ENCODE measurements around the gene PUS7L.
"Not testable (repeated sequence)": the region's sequence is repeated elsewhere in the genome, so short reads cannot be mapped to it uniquely, and the experiment has no call there.

The PUS7L gene, protein sequence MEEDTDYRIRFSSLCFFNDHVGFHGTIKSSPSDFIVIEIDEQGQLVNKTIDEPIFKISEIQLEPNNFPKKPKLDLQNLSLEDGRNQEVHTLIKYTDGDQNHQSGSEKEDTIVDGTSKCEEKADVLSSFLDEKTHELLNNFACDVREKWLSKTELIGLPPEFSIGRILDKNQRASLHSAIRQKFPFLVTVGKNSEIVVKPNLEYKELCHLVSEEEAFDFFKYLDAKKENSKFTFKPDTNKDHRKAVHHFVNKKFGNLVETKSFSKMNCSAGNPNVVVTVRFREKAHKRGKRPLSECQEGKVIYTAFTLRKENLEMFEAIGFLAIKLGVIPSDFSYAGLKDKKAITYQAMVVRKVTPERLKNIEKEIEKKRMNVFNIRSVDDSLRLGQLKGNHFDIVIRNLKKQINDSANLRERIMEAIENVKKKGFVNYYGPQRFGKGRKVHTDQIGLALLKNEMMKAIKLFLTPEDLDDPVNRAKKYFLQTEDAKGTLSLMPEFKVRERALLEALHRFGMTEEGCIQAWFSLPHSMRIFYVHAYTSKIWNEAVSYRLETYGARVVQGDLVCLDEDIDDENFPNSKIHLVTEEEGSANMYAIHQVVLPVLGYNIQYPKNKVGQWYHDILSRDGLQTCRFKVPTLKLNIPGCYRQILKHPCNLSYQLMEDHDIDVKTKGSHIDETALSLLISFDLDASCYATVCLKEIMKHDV

GRCh38 chr12:43758728-43759563 is at the start of gene PUS7L, which contains the start of gene IRAK4:
TSS of gene PUS7L (minus strand) at chr12:43758790. CDS start at chr12:43755245, 3,545 bp downstream.
TSS of gene IRAK4 (plus strand) at chr12:43758951. CDS start at chr12:43768112, 9,161 bp downstream.
- peak; percentile 82 for DNase-seq

DNA sequence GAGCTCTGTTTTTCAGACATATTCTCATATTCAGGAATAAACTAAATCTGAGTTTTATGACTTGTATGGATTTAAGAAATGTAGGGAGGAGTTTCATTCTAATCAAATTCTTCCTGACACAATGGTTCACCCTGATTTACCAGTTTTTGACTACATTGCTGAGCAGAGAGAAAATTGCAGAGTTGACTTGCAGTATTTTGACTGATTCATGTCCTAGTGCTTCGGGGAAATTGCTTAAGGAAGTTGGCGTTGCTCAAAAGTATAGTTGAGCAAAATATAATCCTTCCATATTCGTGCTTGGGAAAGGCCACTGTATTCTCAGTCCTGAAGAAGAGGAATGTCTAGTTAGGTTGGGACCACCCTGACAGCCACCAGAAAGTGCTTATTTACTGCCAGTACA is 48.8 kb upstream of the PUS7L start:
- no peak for DNase-seq

DNA sequence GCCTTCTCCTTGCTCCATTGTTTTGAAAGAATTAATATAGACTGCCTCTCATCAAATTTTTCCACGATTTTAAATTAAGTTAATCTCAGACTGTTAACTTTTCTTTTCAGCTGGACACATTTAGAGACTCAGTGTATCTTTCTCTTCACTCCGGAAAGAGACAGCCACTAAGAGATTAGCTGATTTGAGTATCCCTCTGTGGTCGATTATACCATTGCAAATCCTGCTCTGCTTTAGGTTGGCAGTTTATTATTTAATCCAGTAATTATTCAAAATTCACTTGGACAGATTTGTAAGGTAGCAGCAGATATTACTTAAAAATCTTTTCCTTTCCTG is 48.1 kb upstream of the PUS7L start:
- DNase-seq, result no peak

DNA sequence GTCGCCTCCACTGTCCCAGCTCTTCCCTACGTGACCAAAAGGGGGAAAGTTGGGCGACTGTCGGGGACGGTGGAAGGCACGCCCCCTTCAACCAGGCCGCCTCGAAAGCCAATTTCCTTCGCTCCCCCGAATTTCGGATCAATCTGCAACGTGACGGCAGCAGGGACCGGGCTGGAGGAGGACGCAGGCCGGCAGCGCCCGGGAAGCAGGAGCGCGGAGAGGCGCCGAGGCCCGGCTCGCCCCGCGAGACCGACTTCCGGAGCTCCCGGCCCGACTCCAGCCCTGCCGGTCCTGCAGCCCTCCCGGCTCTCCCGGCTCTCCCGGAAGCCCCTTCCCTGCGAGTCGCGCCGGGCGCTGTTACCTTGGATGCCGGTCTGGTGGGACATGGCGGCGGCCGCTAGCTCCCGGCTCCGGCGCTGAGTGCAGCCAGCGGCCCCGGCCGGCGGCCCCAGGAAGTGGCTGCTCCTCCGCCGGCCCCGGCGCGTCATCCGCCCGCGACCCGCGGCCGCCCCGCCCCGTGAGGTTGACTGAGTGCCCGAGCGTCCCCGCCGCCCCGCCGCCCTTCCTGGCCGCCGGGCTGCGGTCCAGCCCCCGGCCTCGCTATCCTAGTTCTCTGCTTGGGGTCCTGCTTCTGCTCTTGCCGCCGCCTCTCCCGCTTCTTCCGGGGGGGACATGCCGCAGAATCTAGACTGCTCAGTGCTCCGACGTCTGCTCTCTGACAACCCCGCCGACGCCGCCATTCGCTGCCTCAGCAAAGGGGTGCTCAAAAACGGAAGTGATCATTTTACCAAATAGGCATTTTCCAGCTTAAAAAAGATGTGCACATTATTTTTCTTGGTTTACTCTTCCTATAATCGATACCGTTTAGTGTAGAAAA is 47.5 kb upstream of the PUS7L start, which contains the start of gene TWF1:
TSS of gene TWF1 (minus strand) at position 458 of the 877 bp plus-strand sequence. CDS start at position 386, 72 bp downstream.
- DNase-seq, result peak; percentile 48

DNA sequence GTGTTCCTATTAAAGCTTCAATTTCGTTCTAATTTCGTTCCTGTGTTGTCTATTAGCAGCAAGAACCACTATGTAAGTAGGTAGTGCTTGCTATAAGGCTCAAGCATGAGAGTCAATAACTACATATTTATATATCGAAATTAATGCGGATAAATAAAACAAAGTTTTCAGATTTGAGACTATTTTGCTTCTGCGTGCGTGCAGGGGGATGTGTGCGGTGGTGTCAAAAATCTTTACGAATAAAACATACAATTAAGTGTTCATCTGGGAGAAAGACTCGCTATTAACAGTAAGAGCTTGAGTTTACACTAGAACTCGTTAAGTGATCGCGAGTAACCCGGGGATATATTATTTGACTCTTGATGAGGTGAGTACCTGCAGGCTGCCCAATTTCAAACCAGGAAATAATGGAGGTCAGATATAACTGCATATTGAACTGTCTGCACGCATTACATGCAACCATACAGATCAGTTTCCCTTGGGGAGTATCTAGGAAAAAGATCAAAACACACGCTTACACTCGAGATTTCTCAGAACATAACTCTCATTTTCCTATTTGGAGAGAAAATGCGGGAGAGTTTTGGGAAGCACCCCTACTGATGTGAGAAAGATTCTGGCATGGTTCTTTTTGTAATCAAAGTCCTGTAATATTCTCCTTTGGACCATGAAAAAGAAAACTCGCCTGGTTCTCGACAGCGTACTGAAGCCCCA is 46.7 kb upstream of the PUS7L start:
- no peak for DNase-seq

- no peak for DNase-seq
Measured at GRCh38 chr12:43797561-43798217, 39.1 kb upstream of the PUS7L start.

DNA sequence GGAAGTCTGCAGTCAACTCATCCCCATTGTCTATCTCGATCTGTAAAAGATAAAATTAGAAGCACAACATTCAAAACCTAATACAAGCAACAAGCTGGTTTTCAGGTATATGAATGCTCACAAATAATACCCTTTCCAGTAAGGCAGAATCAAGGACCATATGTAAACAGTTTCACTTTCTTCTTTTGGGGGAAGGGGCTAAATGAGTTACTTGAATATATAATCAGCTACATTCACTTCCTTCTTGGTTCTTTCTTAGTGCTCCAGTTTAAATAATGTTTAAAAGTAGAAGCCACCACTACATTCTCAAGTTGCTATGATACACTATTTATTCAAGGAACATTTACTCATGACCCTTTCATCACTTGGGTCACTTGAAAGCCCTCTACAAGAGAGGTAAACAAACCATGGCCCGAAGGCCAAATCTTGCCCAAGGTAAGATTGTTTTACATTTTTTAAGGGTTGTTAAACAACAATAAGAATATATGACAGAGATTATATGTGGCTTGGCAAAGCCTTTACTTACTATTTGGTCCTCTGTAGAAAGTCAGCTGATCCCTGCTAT is 37.2 kb upstream of the PUS7L start:
- no peak for DNase-seq

DNA sequence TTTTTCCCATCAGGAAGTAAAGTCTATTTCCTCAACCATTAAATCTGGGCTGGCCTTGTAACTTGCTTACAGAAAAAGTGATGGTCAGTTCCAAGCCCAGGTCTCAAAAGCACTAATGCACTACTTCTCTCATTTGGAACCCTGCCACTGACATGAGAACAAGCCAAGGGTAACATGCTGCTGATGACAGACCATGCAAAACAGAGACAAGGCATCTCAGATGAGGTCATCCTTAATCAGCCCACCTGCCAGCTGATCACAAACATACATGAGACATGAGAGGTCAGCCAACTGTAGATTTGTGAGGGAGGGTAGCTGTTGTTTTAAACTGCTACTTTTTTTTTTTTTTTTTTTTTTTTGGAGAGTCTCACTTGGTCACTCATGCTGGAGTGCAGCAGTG is 31.4 kb upstream of the PUS7L start:
- peak; percentile 2 for DNase-seq

DNA sequence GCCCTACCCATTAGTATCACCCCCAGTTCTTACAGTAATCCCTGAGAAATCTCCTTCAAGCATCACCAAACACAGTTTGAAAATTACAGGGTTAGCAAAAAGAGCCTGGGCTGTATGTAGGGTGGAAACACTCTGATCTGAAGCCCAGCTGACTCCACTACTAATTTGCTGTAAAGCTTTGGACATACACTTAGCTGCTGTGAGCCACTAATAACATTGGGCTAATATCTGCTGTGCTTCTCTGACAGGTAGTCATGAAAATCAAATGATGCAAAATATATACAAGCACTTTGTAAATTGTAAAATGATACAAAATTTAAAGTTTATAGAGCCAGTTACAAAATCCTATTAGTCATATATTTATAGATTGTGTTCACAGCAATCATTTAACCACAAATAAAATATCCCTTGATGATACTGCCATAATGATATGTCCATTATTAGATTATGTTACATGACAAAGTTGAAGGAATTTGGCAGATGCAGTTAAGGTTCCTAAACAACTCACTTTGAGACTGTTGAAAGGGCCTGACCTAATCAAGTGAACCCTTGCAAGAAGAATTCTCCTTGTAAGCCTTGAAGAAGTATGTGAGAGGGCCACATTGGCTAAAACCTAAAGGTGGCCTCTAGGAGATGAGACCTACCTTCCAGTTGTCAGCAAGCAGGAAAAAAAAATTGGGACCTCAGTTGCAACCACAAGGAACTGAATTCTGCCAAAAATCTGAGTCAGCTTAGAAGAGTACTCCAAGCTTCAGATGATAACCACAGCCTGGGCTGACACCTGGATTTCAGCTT is 28.5 kb upstream of the PUS7L start:
- DNase-seq, result no peak

GRCh38 chr12:43776498-43776897 is 17.9 kb upstream of the PUS7L start:
- no peak for DNase-seq

- no peak for DNase-seq
Measured at GRCh38 chr12:43766291-43766690, 7.7 kb upstream of the PUS7L start.

DNA sequence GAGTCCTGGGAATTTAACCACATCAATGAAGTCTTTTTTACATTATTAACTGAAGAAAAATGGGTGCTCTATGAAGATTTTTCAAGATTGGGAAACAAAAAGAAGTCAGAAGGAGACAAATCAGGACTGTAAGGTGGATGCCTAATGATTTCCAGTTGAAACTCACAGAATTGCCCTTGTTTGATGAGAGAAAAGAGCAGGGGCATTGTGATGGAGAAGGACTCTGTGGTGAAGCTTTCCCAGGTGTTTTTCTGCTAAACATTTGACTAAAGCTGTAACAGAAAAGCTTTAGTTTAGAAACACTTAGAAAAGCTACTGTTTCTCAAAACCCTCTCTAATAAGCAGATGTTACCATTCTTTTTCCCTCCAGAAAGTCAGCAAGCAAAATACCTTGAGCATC is 5.9 kb upstream of the PUS7L start:
- no peak for DNase-seq

DNA sequence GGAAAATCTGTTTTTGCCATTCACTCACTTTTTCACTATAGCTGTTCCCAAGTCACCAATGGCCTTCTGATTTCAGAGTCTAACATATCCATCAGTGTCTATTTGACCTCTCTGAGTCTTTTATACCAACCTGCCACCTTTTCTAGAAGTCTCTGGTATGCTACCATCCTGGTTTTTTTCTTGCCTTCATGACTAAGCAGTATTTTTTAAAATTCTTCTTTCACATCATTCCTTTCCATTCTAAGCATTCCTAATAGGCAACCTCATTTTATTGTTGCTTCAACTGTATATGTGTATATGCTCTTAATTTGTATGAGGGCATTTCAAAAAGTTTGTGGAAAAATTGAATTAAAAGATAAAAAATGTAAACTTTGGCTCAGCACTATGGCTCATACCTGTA is 5.2 kb upstream of the PUS7L start:
- no peak for DNase-seq

DNA sequence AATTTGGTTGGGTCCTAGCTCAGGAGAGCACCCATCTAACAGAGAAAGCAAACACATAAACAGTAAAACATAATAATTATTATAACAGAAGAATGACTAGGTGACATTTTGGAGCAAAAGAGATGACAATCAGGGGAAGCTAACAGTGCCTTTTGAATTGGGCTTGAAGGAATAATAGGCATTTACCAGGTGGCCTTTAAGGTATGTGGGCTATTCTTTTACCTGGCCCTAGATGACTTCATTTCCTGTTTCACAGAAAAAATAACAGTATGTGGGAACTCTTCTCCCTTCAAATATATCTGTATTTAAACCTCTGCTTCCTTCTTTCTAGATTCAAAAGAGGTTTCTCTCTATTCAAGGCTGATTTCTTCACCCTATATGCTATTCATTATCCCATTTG is 4.0 kb upstream of the PUS7L start:
- no peak for DNase-seq

- DNase-seq, result no peak
Measured at GRCh38 chr12:43761500-43761899, 2.9 kb upstream of the PUS7L start.

DNA sequence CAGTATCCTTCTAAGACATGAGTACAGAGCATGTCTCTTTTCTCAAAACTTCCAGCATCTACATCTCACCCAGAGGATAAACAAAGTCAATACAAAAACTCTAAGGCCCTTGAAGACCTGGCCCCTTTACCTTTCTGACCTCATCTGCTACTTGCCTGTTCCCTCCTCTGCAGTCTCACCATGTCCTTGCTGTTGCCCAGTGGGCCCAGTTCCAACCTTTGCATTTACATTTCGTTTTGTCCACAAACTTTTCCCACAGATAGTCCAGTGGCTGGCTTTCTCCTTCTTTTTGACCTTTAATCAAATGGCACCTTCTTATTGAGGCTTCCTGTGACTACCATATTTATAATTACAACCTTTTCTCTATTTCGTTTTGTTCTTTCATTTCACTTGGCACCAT is 1.8 kb upstream of the PUS7L start:
- no peak for DNase-seq

DNA sequence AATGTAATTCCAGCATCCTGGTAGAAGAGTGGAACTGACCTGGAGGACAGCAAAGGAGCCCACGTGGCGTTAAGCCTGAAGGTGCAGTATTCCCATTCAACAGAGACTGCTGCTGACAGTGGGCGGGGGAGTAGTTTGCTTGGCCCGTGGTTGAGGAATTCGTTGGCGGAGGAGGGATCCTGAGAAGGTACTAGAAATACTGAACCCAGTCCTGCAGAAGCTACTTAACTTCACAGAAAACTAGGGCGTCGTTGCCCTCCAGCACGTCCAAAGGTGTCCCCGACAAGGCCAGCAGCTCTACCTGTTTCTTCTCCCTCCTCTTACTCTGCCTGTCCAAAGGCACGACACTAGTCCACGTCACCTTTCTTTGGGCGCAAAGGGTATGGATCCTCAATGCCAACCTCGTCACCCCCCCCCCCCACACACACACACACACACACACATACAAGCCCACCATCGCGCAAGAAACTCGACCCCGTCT is 303 bp downstream of the PUS7L start:
- DNase-seq, result no peak

DNA sequence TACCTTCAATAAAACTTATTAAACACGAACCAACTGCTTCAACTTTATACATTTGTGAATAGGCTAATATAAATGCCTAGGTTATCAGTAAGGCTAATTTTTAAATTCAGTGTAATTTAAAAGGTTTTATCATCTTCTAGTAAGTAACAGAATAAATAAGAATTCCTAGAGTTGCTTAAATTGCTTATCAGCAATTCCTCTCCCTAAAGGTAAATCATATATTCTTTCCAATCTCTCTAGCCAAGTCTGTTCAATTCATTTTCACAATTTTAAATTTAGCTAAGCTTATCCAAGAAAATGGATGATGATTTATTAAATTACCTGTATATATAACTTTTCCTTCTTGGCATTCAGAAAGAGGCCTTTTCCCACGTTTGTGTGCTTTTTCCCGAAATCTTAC is 4.6 kb downstream of the PUS7L start:
- DNase-seq, result no peak

GRCh38 chr12:43751360-43751759 is 7.2 kb downstream of the PUS7L start:
- not testable (repeated sequence) for DNase-seq

GRCh38 chr12:43750814-43751213 is 7.8 kb downstream of the PUS7L start:
- no peak for DNase-seq
